ENCODE data around the gene ERC2.

- TF ChIP-seq, protein P1, sequence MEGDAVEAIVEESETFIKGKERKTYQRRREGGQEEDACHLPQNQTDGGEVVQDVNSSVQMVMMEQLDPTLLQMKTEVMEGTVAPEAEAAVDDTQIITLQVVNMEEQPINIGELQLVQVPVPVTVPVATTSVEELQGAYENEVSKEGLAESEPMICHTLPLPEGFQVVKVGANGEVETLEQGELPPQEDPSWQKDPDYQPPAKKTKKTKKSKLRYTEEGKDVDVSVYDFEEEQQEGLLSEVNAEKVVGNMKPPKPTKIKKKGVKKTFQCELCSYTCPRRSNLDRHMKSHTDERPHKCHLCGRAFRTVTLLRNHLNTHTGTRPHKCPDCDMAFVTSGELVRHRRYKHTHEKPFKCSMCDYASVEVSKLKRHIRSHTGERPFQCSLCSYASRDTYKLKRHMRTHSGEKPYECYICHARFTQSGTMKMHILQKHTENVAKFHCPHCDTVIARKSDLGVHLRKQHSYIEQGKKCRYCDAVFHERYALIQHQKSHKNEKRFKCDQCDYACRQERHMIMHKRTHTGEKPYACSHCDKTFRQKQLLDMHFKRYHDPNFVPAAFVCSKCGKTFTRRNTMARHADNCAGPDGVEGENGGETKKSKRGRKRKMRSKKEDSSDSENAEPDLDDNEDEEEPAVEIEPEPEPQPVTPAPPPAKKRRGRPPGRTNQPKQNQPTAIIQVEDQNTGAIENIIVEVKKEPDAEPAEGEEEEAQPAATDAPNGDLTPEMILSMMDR (IDR thresholded peaks at IDR 0.05; ENCODE audit: insufficient read depth, low read depth, low read length), result no peak
- no peak for TF ChIP-seq EZH2 (IDR thresholded peaks at IDR 0.05; ENCODE audit: insufficient read depth, low read length)
Observed at GRCh38 chr3:56368846-56369245, 99.4 kb downstream of the ERC2 start.

All from astrocyte (in vitro differentiated cells and primary cell).